ENCODE results near the gene WNK1.
"Not testable (repeated sequence)": the region's sequence is repeated elsewhere in the genome, so short reads cannot be mapped to it uniquely, and the experiment has no call there.

GRCh38 chr12:849733-850437 lies 97.5 kb downstream of the WNK1 start:
- TF ChIP-seq, protein P1, sequence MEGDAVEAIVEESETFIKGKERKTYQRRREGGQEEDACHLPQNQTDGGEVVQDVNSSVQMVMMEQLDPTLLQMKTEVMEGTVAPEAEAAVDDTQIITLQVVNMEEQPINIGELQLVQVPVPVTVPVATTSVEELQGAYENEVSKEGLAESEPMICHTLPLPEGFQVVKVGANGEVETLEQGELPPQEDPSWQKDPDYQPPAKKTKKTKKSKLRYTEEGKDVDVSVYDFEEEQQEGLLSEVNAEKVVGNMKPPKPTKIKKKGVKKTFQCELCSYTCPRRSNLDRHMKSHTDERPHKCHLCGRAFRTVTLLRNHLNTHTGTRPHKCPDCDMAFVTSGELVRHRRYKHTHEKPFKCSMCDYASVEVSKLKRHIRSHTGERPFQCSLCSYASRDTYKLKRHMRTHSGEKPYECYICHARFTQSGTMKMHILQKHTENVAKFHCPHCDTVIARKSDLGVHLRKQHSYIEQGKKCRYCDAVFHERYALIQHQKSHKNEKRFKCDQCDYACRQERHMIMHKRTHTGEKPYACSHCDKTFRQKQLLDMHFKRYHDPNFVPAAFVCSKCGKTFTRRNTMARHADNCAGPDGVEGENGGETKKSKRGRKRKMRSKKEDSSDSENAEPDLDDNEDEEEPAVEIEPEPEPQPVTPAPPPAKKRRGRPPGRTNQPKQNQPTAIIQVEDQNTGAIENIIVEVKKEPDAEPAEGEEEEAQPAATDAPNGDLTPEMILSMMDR (IDR thresholded peaks at IDR 0.05), result not testable (repeated sequence)
- TF ChIP-seq POLR2A (IDR thresholded peaks at IDR 0.05), result not testable (repeated sequence)

Measured in breast epithelium (tissue), 3 donors.